ENCODE data around the gene NTNG2.

Gene NTNG2

GRCh38 chr9:132163457-132163875 lies 1.6 kb downstream of the NTNG2 start (continued):
- TF ChIP-seq POU6F1 (CRISPR knock-in tag; IDR thresholded peaks at IDR 0.05; ENCODE audit: borderline replicate concordance, low read depth): no peak
- TF ChIP-seq TSHZ2 (CRISPR knock-in tag; IDR thresholded peaks at IDR 0.05): no peak

DNA sequence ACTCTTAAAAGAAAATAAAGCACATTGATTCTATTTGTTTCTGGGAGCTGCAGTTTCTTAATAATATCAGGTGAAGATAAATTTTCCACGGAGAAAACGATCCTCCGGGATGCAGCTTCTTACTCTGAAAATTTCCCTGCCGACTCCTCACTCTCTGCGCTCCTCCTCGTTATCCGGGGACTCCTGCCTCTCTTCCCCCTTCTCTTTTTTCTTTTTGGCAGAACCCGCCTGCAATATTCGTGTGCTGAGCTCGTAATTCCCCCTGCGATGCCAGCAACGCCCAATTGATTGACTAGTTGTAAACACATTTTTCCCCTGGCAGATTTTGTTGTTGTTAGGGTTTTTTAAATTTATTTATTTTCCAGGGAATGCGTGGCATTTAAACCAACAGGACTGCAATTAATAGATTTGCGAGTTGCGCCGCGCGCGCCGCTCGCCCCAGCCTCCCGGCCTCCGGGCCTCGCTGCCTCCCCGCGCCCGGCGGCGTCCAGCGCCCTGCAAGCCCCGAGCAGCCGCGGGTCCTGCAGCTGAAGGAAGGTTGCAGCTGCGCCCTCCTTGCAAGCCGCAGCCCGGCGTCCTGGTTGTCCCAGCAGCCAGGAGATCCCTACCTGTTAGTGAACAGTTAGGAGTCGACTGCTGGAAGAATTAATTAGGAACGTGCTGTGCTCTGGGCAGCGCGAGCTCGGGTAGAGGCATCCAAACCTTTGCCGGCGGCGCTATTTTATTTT lies 2.2 kb downstream of the NTNG2 start:
- ATAC-seq: no peak
- TF ChIP-seq TCF4 (CRISPR knock-in tag; IDR thresholded peaks at IDR 0.05; ENCODE audit: borderline replicate concordance) (no peak), ISL1 (CRISPR knock-in tag; IDR thresholded peaks at IDR 0.05) (no peak), ARNTL (CRISPR knock-in tag; IDR thresholded peaks at IDR 0.05; ENCODE audit: borderline replicate concordance, low read depth) (no peak), ZNF565 (CRISPR knock-in tag; conservative IDR thresholded peaks at IDR 0.05; ENCODE audit: low read depth) (no peak), TOX (CRISPR knock-in tag; IDR thresholded peaks at IDR 0.05; ENCODE audit: borderline replicate concordance) (no peak), TSHZ2 (CRISPR knock-in tag; IDR thresholded peaks at IDR 0.05) (no peak), ZC3H10 (CRISPR knock-in tag; IDR thresholded peaks at IDR 0.05) (no peak), ZNF8 (CRISPR knock-in tag; IDR thresholded peaks at IDR 0.05) (no peak), ZFP30 (CRISPR knock-in tag; IDR thresholded peaks at IDR 0.05) (no peak), ZNF70 (CRISPR knock-in tag; IDR thresholded peaks at IDR 0.05) (no peak), POU6F1 (CRISPR knock-in tag; IDR thresholded peaks at IDR 0.05; ENCODE audit: borderline replicate concordance, low read depth) (no peak), CSDC2 (CRISPR knock-in tag; IDR thresholded peaks at IDR 0.05) (no peak), RARB (CRISPR knock-in tag; IDR thresholded peaks at IDR 0.05) (no peak), ESRRG (CRISPR knock-in tag; IDR thresholded peaks at IDR 0.05) (no peak)
- TF ChIP-seq, protein P1, sequence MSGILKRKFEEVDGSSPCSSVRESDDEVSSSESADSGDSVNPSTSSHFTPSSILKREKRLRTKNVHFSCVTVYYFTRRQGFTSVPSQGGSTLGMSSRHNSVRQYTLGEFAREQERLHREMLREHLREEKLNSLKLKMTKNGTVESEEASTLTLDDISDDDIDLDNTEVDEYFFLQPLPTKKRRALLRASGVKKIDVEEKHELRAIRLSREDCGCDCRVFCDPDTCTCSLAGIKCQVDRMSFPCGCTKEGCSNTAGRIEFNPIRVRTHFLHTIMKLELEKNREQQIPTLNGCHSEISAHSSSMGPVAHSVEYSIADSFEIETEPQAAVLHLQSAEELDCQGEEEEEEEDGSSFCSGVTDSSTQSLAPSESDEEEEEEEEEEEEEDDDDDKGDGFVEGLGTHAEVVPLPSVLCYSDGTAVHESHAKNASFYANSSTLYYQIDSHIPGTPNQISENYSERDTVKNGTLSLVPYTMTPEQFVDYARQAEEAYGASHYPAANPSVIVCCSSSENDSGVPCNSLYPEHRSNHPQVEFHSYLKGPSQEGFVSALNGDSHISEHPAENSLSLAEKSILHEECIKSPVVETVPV (CRISPR knock-in tag; IDR thresholded peaks at IDR 0.05): no peak
- TF ChIP-seq, protein P2, sequence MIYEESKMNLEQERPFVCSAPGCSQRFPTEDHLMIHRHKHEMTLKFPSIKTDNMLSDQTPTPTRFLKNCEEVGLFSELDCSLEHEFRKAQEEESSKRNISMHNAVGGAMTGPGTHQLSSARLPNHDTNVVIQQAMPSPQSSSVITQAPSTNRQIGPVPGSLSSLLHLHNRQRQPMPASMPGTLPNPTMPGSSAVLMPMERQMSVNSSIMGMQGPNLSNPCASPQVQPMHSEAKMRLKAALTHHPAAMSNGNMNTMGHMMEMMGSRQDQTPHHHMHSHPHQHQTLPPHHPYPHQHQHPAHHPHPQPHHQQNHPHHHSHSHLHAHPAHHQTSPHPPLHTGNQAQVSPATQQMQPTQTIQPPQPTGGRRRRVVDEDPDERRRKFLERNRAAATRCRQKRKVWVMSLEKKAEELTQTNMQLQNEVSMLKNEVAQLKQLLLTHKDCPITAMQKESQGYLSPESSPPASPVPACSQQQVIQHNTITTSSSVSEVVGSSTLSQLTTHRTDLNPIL (CRISPR knock-in tag; IDR thresholded peaks at IDR 0.05; ENCODE audit: low read depth): no peak
